ENCODE data around the gene DHPS. TPM values are rescaled to one million over a fixed set of nuclear protein-coding genes. Genes with fewer than 3 reads are reported as not detected.

DHPS gene
- total and polyA plus RNA-seq, 2 of the 4 experiments (the other 2 are of a cell fraction), result 82.8 to 85.0 TPM

DNA sequence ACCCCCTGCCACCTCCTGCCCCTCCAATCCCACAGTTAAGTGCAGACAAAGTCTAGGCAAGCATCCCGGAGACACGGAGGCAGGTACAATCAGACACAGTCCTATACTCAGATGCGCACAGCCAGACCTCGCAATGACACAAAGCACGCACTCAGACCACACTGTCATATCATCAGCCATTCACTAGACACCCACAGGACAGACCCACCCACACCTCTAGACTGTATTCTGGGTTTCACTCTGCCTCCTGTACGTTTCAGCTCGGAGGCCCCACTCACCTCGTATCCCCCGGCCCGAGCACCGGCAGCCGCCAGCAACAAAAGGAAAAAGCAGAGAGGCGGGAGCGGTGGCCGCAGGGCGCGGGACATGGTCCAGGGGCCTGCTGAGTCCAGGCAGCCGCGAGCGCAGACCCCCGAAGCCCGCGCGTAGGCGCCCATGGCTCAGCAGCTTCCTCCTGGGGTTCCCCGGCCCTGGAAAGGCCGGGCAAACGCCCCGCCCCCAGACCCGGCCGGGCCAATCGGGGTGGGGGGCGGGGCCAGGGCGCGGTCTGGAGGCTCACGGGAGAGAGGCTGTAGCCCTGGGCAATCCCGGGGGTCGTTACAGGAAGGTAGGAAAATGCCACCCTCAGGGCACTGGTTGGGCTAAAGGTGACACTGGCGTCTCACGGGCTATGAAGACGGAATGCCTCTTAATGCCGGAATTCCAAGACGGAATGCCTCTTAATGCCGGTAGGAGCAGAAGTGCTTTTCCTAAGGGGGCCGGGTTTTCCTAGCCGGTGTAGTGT lies 15.2 kb downstream of the DHPS start, which contains the start of the genes MAN2B1 and WDR83:
MAN2B1 (minus strand) TSS at position 478 of the 784 bp plus-strand sequence; CDS start at position 437, 41 bp downstream.
WDR83 (plus strand) TSS at position 543 of the 784 bp plus-strand sequence. CDS start 2,984 bp downstream, outside the sequence.
- no TSS peak for BruUV-seq (replicated peaks)

More for the DNA sequence above, 15.2 kb downstream of the DHPS start, which contains the start of the genes MAN2B1 and WDR83:
- 4% methylated on average over 36 of the region's 46 CpGs; no CpG with 5 or more reads in 1 of the 2 experiments for WGBS, 2 experiments (ENCODE audit: extremely low coverage in 2 of 2, insufficient read length in 1 of 2)
- H3K9ac ChIP-seq (ENCODE audit: low read depth, low read length), result peak within 1 kb of the TSS; percentile 87
- CTCF ChIA-PET, result interaction anchor here (0.7 kb wide), 1 partner anchor 10 kb away, joined by 3 read pairs; no protein-coding TSS in a partner anchor
- peak within 1 kb of the TSS; percentile 92 for H3K4ac ChIP-seq (ENCODE audit: low read depth, low read length)
- H2BK120ac ChIP-seq (ENCODE audit: low read depth, low read length), result 0 out of 2 replicates have a peak within 1 kb of the TSS, but pooled peaks have one; percentile 2
- peak within 1 kb of the TSS; percentile 96 for H2AFZ ChIP-seq (replicated peaks; ENCODE audit: low read length, poor library complexity)
- H2AK9ac ChIP-seq (replicated peaks; ENCODE audit: low read depth, low read length, poor library complexity), result peak within 1 kb of the TSS; percentile 97
- H2BK20ac ChIP-seq (ENCODE audit: low read depth, low read length), result no peak within 1 kb of the TSS
- H3K27me3 ChIP-seq (ENCODE audit: control insufficient read depth, insufficient read depth, low read length), result no peaks in the 10 kb centered on the region
- peak within 1 kb of the TSS; percentile 86; the same call in 1 of the 2 replicates for H3K23ac ChIP-seq (ENCODE audit: low read depth, low read length)
- peak within 1 kb of the TSS; percentile 42 for H4K91ac ChIP-seq (ENCODE audit: insufficient read depth, low read depth, low read length)
- in situ Hi-C loops (cut with MboI; ENCODE audit: low sequenced_read_pairs), result no loop called here
- peaks cover 15% of the 10 kb centered on the region for H3K4me1 ChIP-seq (ENCODE audit: control insufficient read depth, insufficient read depth, low read length)
- peak within 1 kb of the TSS; percentile 18 for H2BK5ac ChIP-seq (ENCODE audit: low read depth, low read length, poor library complexity, severe bottlenecking)
- intact Hi-C loops (cut with micrococcal nuclease), result no loop called here
- H3K4me2 ChIP-seq (ENCODE audit: low read depth, low read length), result peak within 1 kb of the TSS; percentile 95
- no peak within 1 kb of the TSS for H2BK15ac ChIP-seq (ENCODE audit: low read depth, low read length)
- H3K9me1 ChIP-seq (ENCODE audit: insufficient read depth, low read length), result 0 out of 2 replicates have a peak, but pooled peaks cover 13% of the 10 kb centered on the region
- peak within 1 kb of the TSS; percentile 87 for H4K5ac ChIP-seq (ENCODE audit: low read depth, low read length)
- no peak within 1 kb of the TSS for H3K18ac ChIP-seq (ENCODE audit: low read depth, low read length)
- peak within 1 kb of the TSS; percentile 70 for H3K56ac ChIP-seq (ENCODE audit: extremely low read depth, insufficient read depth, low read length)
- peak within 1 kb of the TSS; percentile 66; the same call in 1 of the 2 replicates for H2AK5ac ChIP-seq (ENCODE audit: low read depth, low read length)
- H3K79me1 ChIP-seq (ENCODE audit: low read depth in 1 of 2, low read length in 2 of 2), result peaks cover 38 to 63% of the 10 kb centered on the region in 2 experiments
- dilution Hi-C loops (cut with HindIII; ENCODE audit: low sequenced_read_pairs, unreplicated experiment), result no loop called here
- H3K14ac ChIP-seq (replicated peaks; ENCODE audit: low read depth, low read length), result peak within 1 kb of the TSS; percentile 96
- DNase-seq (peak; percentile 52), ATAC-seq (ENCODE audit: low read depth) (peak; percentile 94)
- H3K9me3 ChIP-seq (ENCODE audit: control insufficient read depth, insufficient read depth, low read length), result no peaks in the 10 kb centered on the region
- H4K20me1 ChIP-seq (ENCODE audit: insufficient read depth, low read length), result no peaks in the 10 kb centered on the region
- TF ChIP-seq FOS (IDR thresholded peaks at IDR 0.05; ENCODE audit: low read depth, low read length) (no peak), MXI1 (IDR thresholded peaks at IDR 0.05; ENCODE audit: borderline replicate concordance, low read depth, low read length) (0 out of 2 replicates have a peak, but pooled peaks have one; percentile 28), MAZ (IDR thresholded peaks at IDR 0.05; ENCODE audit: borderline replicate concordance, low read depth, low read length) (0 out of 2 replicates have a peak, but pooled peaks have one; percentile 18), ELK1 (IDR thresholded peaks at IDR 0.05; ENCODE audit: borderline replicate concordance, low read depth, low read length) (0 out of 2 replicates have a peak, but pooled peaks have one; percentile 5), MAFK (IDR thresholded peaks at IDR 0.05; ENCODE audit: low read depth, low read length) (no peak)
- H4K8ac ChIP-seq (ENCODE audit: low read depth in 2 of 2, low read length in 2 of 2), result peak within 1 kb of the TSS; percentile 87 to 95
- POLR2A ChIA-PET (ENCODE audit: unreplicated experiment), result no interaction called here
- peaks cover 16% of the 10 kb centered on the region for H3K36me3 ChIP-seq (ENCODE audit: control insufficient read depth, insufficient read depth, low read length)
- H3K27ac ChIP-seq (ENCODE audit: insufficient read depth, low read length), result peak within 1 kb of the TSS; percentile 71
- peak within 1 kb of the TSS; percentile 85 for H3K4me3 ChIP-seq (ENCODE audit: insufficient read depth, low read depth, low read length)
